Prostate gland (tissue), 2 donors: ENCODE measurements around the gene LARP4B.

ENCODE experiments used
- CTCF ChIP-seq, 4 experiments: fragments of 200-600 bp in 2 of 4; fragments of 450-650 bp in 2 of 4; sonication (generic) in 2 of 4; IDR thresholded peaks; 1 replicate in 3 of 4; 2 replicates in 1 of 4; pipeline ENCODE4 v1.5.1; 2016 to 2019; ENCODE audit warnings: antibody characterized with exemption in 4 of 4, mild to moderate bottlenecking in 2 of 4, moderate library complexity in 2 of 4
- POLR2A ChIP-seq: fragments of 450-650 bp; IDR thresholded peaks from one replicate; pipeline ENCODE4 v1.6.1; 2016; ENCODE audit warnings: antibody characterized with exemption, mild to moderate bottlenecking

GRCh38 chr10:870564-871166 is 60.8 kb downstream of the LARP4B start:
- TF ChIP-seq CTCF (IDR thresholded peaks at IDR 0.05) (no peak), POLR2A (no peak)
